ENCODE results near the gene DLK2.
"Not testable (repeated sequence)": the region's sequence is repeated elsewhere in the genome, so short reads cannot be mapped to it uniquely, and the experiment has no call there.

Gene DLK2

GRCh38 chr6:43455531-43456428 lies at the start of gene DLK2:
Gene DLK2, minus strand, starts transcription at chr6:43455548. Its CDS starts 723 bp downstream, at chr6:43454825.
- peak; percentile 42 for DNase-seq

- DNase-seq: no peak
Observed at GRCh38 chr6:43503443-43503842, 48.1 kb upstream of the DLK2 start.

GRCh38 chr6:43502666-43503065 lies 47.3 kb upstream of the DLK2 start:
- DNase-seq: no peak

GRCh38 chr6:43500921-43501320 lies 45.6 kb upstream of the DLK2 start:
- DNase-seq: no peak

- no peak for DNase-seq
Observed at GRCh38 chr6:43499028-43499815, 43.9 kb upstream of the DLK2 start.

GRCh38 chr6:43498291-43498690 lies 42.9 kb upstream of the DLK2 start:
- DNase-seq: not testable (repeated sequence)

GRCh38 chr6:43497689-43498088 lies 42.3 kb upstream of the DLK2 start:
- DNase-seq: no peak

GRCh38 chr6:43497129-43497396 lies 41.7 kb upstream of the DLK2 start:
- no peak for DNase-seq

- no peak for DNase-seq
Observed at GRCh38 chr6:43496370-43497128, 41.2 kb upstream of the DLK2 start.

GRCh38 chr6:43495409-43495941 lies 40.1 kb upstream of the DLK2 start:
- DNase-seq: peak; percentile 31

- no peak for DNase-seq
Observed at GRCh38 chr6:43494766-43495165, 39.4 kb upstream of the DLK2 start.

- no peak for DNase-seq
Observed at GRCh38 chr6:43494321-43494720, 39.0 kb upstream of the DLK2 start.

GRCh38 chr6:43493833-43494232 lies 38.5 kb upstream of the DLK2 start:
- no peak for DNase-seq

GRCh38 chr6:43493230-43493629 lies 37.9 kb upstream of the DLK2 start:
- no peak for DNase-seq

GRCh38 chr6:43492673-43493072 lies 37.3 kb upstream of the DLK2 start:
- no peak for DNase-seq

- no peak for DNase-seq
Observed at GRCh38 chr6:43491750-43492661, 36.7 kb upstream of the DLK2 start.

GRCh38 chr6:43490523-43490939 lies 35.2 kb upstream of the DLK2 start:
- no peak for DNase-seq

- no peak for DNase-seq
Observed at GRCh38 chr6:43489277-43490072, 34.1 kb upstream of the DLK2 start.

GRCh38 chr6:43488667-43489276 lies 33.4 kb upstream of the DLK2 start:
- no peak for DNase-seq

- no peak for DNase-seq
Observed at GRCh38 chr6:43481591-43482236, 26.4 kb upstream of the DLK2 start.

Data from CD4-positive, alpha-beta T cell treated with Interleukin-4 for 4 hours (primary cell).